Endothelial cell of umbilical vein (primary cell): ENCODE results near the gene SUSD5. TPM values are rescaled to one million over a fixed set of nuclear protein-coding genes. Genes with fewer than 3 reads are reported as not detected.

Experiments
- BruUV-seq: library from RNA; stranded (reverse); fragments of 400-500 nt; replicated peaks from 2 replicates; lab custom pipeline; 2021; lab: Mats Ljungman, UMichigan
- CTCF ChIA-PET: fragments of 300-600, 350-600 bp; sonication (Branson Sonifier 250); formaldehyde crosslinking; loops from one replicate; lab custom pipeline; 2021; ENCODE audit warnings: antibody characterized with exemption, inconsistent platforms; lab: Charles Lee
- POLR2A ChIA-PET: fragments of 300-600, 350-600 bp; sonication (Branson Sonifier 250); formaldehyde crosslinking; loops from one replicate; lab custom pipeline; 2021; ENCODE audit warnings: antibody characterized with exemption, inconsistent platforms; lab: Charles Lee
- DNase-seq: peaks from one replicate; pipeline ENCODE4 v3.0.0-alpha.2; 2011; ENCODE audit warnings: low read depth, low spot score
- FAIRE-seq: peaks from 2 replicates; lab custom pipeline; 2011; peaks lifted over from hg19 to GRCh38; lab: Jason Lieb, UNC
- H2AFZ ChIP-seq: 2 replicates; pipeline ENCODE4 v1.6.0; 2012; ENCODE audit warnings: low read depth, low read length, control low read depth, inconsistent platforms
- H3K27ac ChIP-seq: 2 replicates; pipeline ENCODE4 v1.5.1; 2011; ENCODE audit warnings: low read depth, mild to moderate bottlenecking, control low read depth, low read length, moderate library complexity; ENCODE audit not compliant: insufficient read depth
- H3K27me3 ChIP-seq, 2 experiments: 2 replicates each; pipeline versions ENCODE4 v1.6.0 to v1.6.1; 2011; ENCODE audit warnings: low read length in 2 of 2, mixed read lengths in 1 of 2; ENCODE audit not compliant: control insufficient read depth in 2 of 2, insufficient read depth in 2 of 2
- H3K36me3 ChIP-seq, 2 experiments: 2 replicates in 1 of 2; 3 replicates in 1 of 2; pipeline ENCODE4 v1.5.1; 2011; ENCODE audit warnings: low read length in 2 of 2, mild to moderate bottlenecking in 1 of 2, moderate library complexity in 1 of 2; ENCODE audit not compliant: control insufficient read depth in 2 of 2, insufficient read depth in 2 of 2; ENCODE audit errors: extremely low read depth in 1 of 2
- H3K4me1 ChIP-seq: 3 replicates; pipeline ENCODE4 v1.5.1; 2011; ENCODE audit warnings: mild to moderate bottlenecking, low read length; ENCODE audit not compliant: control insufficient read depth, insufficient read depth; ENCODE audit errors: extremely low read depth
- H3K4me2 ChIP-seq: 2 replicates; pipeline ENCODE4 v1.6.1; 2011; ENCODE audit warnings: low read length, control low read depth, mixed read lengths; ENCODE audit not compliant: insufficient read depth
- H3K4me3 ChIP-seq, 3 experiments: fragments of 200-600 bp in 1 of 3; sonication (generic), shearing (Covaris generic) in 1 of 3; replicated peaks in 1 of 3; 2 replicates each; pipeline ENCODE4 v1.5.1; 2011 to 2016; ENCODE audit warnings: control low read depth in 3 of 3, low read length in 3 of 3, mild to moderate bottlenecking in 2 of 3, inconsistent platforms in 1 of 3, low read depth in 1 of 3, moderate library complexity in 1 of 3; ENCODE audit not compliant: insufficient read depth in 1 of 3
- H3K79me2 ChIP-seq: 2 replicates; pipeline ENCODE4 v1.6.0; 2012; ENCODE audit warnings: low read length, inconsistent platforms; ENCODE audit not compliant: control insufficient read depth, insufficient read depth
- H3K9ac ChIP-seq: replicated peaks from 2 replicates; pipeline ENCODE3; 2011; ENCODE audit warnings: low read length, control low read depth; ENCODE audit not compliant: insufficient read depth; ENCODE audit errors: extremely low read depth
- H3K9me1 ChIP-seq: replicated peaks from 3 replicates; pipeline ENCODE4 v1.6.0; 2011; ENCODE audit warnings: mild to moderate bottlenecking, low read length; ENCODE audit not compliant: control insufficient read depth, insufficient read depth; ENCODE audit errors: extremely low read depth
- H3K9me3 ChIP-seq: replicated peaks from 2 replicates; pipeline ENCODE4 v1.5.1; 2012; ENCODE audit warnings: low read length, inconsistent platforms; ENCODE audit not compliant: control insufficient read depth, insufficient read depth
- H4K20me1 ChIP-seq: replicated peaks from 2 replicates; pipeline ENCODE3; 2011; ENCODE audit warnings: mild to moderate bottlenecking, low read length; ENCODE audit not compliant: control insufficient read depth, insufficient read depth; ENCODE audit errors: extremely low read depth
- CTCF ChIP-seq, 2 donors: IDR thresholded peaks; 1 replicate in 1 of 2; 2 replicates in 1 of 2; pipeline ENCODE4 v1.5.1; 2011; ENCODE audit warnings: low read length in 2 of 2, mild to moderate bottlenecking in 2 of 2, moderate library complexity in 2 of 2, control low read depth in 1 of 2, inconsistent platforms in 1 of 2, low read depth in 1 of 2; ENCODE audit not compliant: insufficient read depth in 1 of 2; ENCODE audit errors: extremely low read depth in 1 of 2
- EZH2 ChIP-seq: IDR thresholded peaks from 2 replicates; pipeline ENCODE4 v1.6.1; 2012; ENCODE audit warnings: borderline replicate concordance, low read depth, mild to moderate bottlenecking, moderate library complexity, low read length, inconsistent platforms; ENCODE audit not compliant: severe bottlenecking
- FOS ChIP-seq: IDR thresholded peaks from 2 replicates; pipeline ENCODE4 v1.6.1; 2011; ENCODE audit warnings: mild to moderate bottlenecking, low read length, moderate library complexity, borderline replicate concordance; ENCODE audit not compliant: insufficient read depth
- JUN ChIP-seq: IDR thresholded peaks from 2 replicates; pipeline ENCODE4 v1.6.1; 2011; ENCODE audit warnings: borderline replicate concordance, low read depth; ENCODE audit not compliant: insufficient read length, insufficient read depth
- dilution Hi-C: fragments of 300-500 bp; cut with MboI; formaldehyde crosslinking; loops from one replicate; pipeline ENCODE4 v1.15.0; 2019; ENCODE audit warnings: low sequenced_read_pairs; ENCODE audit not compliant: extremely low pct_ligation_motif_present
- intact Hi-C: fragments of 100-400 bp; cut with micrococcal nuclease; formaldehyde crosslinking; loops from one replicate; pipeline ENCODE4 v1.10.0; 2022
- polyA plus RNA-seq, 4 experiments: library from polyadenylated mRNA; depleted of rRNA in 3 of 4; stranded (reverse) in 3 of 4; unstranded in 1 of 4; fragments of >200 nt; gene quantifications; 2 replicates each; pipeline versions ENCODE4 v1.2.1 to v1.2.3, GENCODE V29; 2011 to 2012; ENCODE audit warnings: missing spikeins in 1 of 4
- total RNA-seq: library from RNA; stranded (reverse); gene quantifications from 2 replicates; pipeline ENCODE4 v1.2.3, GENCODE V29; 2021

Gene SUSD5
- total and polyA plus RNA-seq, 2 donors (not counting 3 experiments of a cell fraction or from before 2014, with no cell fraction given) = 7.7 to 18.8 TPM

- no peaks in the 10 kb centered on the region for H4K20me1 ChIP-seq
- POLR2A ChIA-PET = interaction anchor here (0.7 to 1.3 kb wide), 2 partner anchors 87 to 241 kb away, joined by 3 to 9 read pairs; partner anchors contain the start of gene SUSD5
- TF ChIP-seq EZH2 (no peak), CTCF (IDR thresholded peaks at IDR 0.05; ENCODE audit: extremely low read depth in 1 of 2, insufficient read depth in 1 of 2, low read depth in 1 of 2, low read length in 2 of 2) (peak; percentile 51 to 62), FOS (no peak), JUN (no peak)
- BruUV-seq = no TSS peak
- dilution Hi-C loops = loop anchor here (10.0 kb wide), 1 partner anchor 223 kb away; no protein-coding TSS in a partner anchor
- no peaks in the 10 kb centered on the region for H3K9me1 ChIP-seq
- peaks cover 5 to 6% of the 10 kb centered on the region in 2 experiments for H3K36me3 ChIP-seq
- peaks cover 9% of the 10 kb centered on the region for H3K4me1 ChIP-seq
- no peak overlapping the region for H3K9ac ChIP-seq
- H3K9me3 ChIP-seq = no peaks in the 10 kb centered on the region
- CTCF ChIA-PET = interaction anchor here (0.6 to 10.1 kb wide), 65 partner anchors 10 to 656 kb away, joined by 3 to 639 read pairs (median 5); partner anchors contain the start of genes CRTAP, FBXL2 and UBP1
- H3K4me3 ChIP-seq = no peak overlapping the region
- H2AFZ ChIP-seq = no peak overlapping the region
- no peaks in the 10 kb centered on the region for H3K79me2 ChIP-seq
- intact Hi-C loops = loop anchor here (1.0 to 5.0 kb wide), 6 partner anchors 87 to 656 kb away; partner anchors contain the start of gene SUSD5
- DNase-seq (peak; percentile 76), FAIRE-seq (peak; percentile 80)
- no peak overlapping the region for H3K4me2 ChIP-seq
- no peak overlapping the region for H3K27ac ChIP-seq
- no peaks in the 10 kb centered on the region for H3K27me3 ChIP-seq
Observed at GRCh38 chr3:33131331-33132018, 87.1 kb downstream of the SUSD5 start.
